Liver (tissue), 3 donors: Measurements from ENCODE around the gene ABHD12.

ENCODE experiments used
- TAF1 ChIP-seq: conservative IDR thresholded peaks from 2 replicates; pipeline ENCODE4 v1.6.1; 2016; ENCODE audit warnings: antibody characterized with exemption, mild to moderate bottlenecking
- TF ChIP-seq, protein P1 (sequence below): fragments of 150-350 bp; IDR thresholded peaks from 2 replicates; pipeline ENCODE4 v1.5.1; 2017; ENCODE audit warnings: improper control_type of control experiment, low read depth, low read length; ENCODE audit not compliant: missing input control
- TF ChIP-seq, protein P2 (sequence below): IDR thresholded peaks from 2 replicates; pipeline ENCODE4 v1.6.1; 2016; ENCODE audit warnings: antibody characterized with exemption, mild to moderate bottlenecking
- donor health status: healthy.
- donor health status: healthy.

DNA sequence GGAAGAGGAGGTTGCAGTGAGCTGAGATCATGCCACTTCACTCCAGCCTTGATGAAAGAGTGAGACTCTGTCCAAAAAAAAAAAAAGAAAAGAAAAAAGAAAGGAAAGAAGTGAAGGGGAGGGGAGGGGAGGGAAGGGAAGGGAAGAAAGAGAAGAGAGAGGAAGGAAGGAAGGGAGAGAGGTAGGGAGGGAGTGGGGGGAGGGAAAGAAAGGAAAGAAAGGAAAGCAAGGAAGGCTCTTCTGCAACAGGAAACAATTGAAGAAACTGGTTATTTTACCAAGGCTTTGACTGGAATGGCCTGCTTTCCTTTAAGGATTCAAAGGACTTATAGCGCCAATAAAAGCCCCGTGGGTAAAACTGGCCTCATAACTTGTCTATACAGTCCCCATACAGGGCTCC lies 64.6 kb downstream of the ABHD12 start:
- TF ChIP-seq, protein P1, sequence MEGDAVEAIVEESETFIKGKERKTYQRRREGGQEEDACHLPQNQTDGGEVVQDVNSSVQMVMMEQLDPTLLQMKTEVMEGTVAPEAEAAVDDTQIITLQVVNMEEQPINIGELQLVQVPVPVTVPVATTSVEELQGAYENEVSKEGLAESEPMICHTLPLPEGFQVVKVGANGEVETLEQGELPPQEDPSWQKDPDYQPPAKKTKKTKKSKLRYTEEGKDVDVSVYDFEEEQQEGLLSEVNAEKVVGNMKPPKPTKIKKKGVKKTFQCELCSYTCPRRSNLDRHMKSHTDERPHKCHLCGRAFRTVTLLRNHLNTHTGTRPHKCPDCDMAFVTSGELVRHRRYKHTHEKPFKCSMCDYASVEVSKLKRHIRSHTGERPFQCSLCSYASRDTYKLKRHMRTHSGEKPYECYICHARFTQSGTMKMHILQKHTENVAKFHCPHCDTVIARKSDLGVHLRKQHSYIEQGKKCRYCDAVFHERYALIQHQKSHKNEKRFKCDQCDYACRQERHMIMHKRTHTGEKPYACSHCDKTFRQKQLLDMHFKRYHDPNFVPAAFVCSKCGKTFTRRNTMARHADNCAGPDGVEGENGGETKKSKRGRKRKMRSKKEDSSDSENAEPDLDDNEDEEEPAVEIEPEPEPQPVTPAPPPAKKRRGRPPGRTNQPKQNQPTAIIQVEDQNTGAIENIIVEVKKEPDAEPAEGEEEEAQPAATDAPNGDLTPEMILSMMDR: no peak
- TF ChIP-seq TAF1: no peak
- TF ChIP-seq, protein P2, sequence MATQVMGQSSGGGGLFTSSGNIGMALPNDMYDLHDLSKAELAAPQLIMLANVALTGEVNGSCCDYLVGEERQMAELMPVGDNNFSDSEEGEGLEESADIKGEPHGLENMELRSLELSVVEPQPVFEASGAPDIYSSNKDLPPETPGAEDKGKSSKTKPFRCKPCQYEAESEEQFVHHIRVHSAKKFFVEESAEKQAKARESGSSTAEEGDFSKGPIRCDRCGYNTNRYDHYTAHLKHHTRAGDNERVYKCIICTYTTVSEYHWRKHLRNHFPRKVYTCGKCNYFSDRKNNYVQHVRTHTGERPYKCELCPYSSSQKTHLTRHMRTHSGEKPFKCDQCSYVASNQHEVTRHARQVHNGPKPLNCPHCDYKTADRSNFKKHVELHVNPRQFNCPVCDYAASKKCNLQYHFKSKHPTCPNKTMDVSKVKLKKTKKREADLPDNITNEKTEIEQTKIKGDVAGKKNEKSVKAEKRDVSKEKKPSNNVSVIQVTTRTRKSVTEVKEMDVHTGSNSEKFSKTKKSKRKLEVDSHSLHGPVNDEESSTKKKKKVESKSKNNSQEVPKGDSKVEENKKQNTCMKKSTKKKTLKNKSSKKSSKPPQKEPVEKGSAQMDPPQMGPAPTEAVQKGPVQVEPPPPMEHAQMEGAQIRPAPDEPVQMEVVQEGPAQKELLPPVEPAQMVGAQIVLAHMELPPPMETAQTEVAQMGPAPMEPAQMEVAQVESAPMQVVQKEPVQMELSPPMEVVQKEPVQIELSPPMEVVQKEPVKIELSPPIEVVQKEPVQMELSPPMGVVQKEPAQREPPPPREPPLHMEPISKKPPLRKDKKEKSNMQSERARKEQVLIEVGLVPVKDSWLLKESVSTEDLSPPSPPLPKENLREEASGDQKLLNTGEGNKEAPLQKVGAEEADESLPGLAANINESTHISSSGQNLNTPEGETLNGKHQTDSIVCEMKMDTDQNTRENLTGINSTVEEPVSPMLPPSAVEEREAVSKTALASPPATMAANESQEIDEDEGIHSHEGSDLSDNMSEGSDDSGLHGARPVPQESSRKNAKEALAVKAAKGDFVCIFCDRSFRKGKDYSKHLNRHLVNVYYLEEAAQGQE: no peak
